Measurements from ENCODE around the gene C1QTNF5. TPM values are rescaled to one million over a fixed set of nuclear protein-coding genes. Genes with fewer than 3 reads are reported as not detected.

C1QTNF5 gene
- total and polyA plus RNA-seq, 2 experiments from 2014 or later = 13.7 to 18.0 TPM

GRCh38 chr11:119345685-119346084, 5.0 kb upstream of the C1QTNF5 start:
- Histone ChIP-seq H3K4me2 (no peak overlapping the region), H4K20me1 (ENCODE audit: insufficient read depth, poor library complexity, severe bottlenecking) (no peaks in the 10 kb centered on the region), H3K79me2 (no peaks in the 10 kb centered on the region), H2AFZ (no peak overlapping the region), H3K9me2 (replicated peaks; ENCODE audit: insufficient read depth) (no peaks in the 10 kb centered on the region), H3K9me3 (ENCODE audit: low read depth) (no peaks in the 10 kb centered on the region), H3K27ac (no peak overlapping the region), H3K27me3 (peaks cover 21% of the 10 kb centered on the region), H3K36me3 (replicated peaks; ENCODE audit: insufficient read depth, low read depth) (no peaks in the 10 kb centered on the region), H3K4me3 (no peak overlapping the region), H3K4me1 (ENCODE audit: insufficient read depth) (no peaks in the 10 kb centered on the region)
- TF ChIP-seq EZH2 (IDR thresholded peaks at IDR 0.05; ENCODE audit: borderline replicate concordance) = no peak
- 82% methylated on average over 12 of the region's 12 CpGs for WGBS (ENCODE audit: low lambda C conversion rate, missing lambda C conversion rate)
- DNase-seq (ENCODE audit: low spot score) = no peak

- Histone ChIP-seq H3K36me3 (replicated peaks; ENCODE audit: insufficient read depth, low read depth) (no peaks in the 10 kb centered on the region), H3K4me3 (no peak overlapping the region), H3K9me2 (replicated peaks; ENCODE audit: insufficient read depth) (no peaks in the 10 kb centered on the region), H4K20me1 (ENCODE audit: insufficient read depth, poor library complexity, severe bottlenecking) (no peaks in the 10 kb centered on the region), H2AFZ (no peak overlapping the region), H3K4me1 (ENCODE audit: insufficient read depth) (peaks cover 11% of the 10 kb centered on the region), H3K79me2 (no peaks in the 10 kb centered on the region), H3K27me3 (peaks cover 24% of the 10 kb centered on the region), H3K27ac (no peak overlapping the region), H3K4me2 (no peak overlapping the region), H3K9me3 (ENCODE audit: low read depth) (no peaks in the 10 kb centered on the region)
- WGBS (ENCODE audit: low lambda C conversion rate, missing lambda C conversion rate) = 93% methylated on average over 14 of the region's 14 CpGs
- no peak for TF ChIP-seq EZH2phosphoT487 (IDR thresholded peaks at IDR 0.05; ENCODE audit: low read depth, severe bottlenecking, unreplicated experiment)
- no peak for TF ChIP-seq EZH2 (IDR thresholded peaks at IDR 0.05; ENCODE audit: borderline replicate concordance)
- TF ChIP-seq CTCF (IDR thresholded peaks at IDR 0.05; ENCODE audit: poor library complexity) = no peak
- DNase-seq (ENCODE audit: low spot score) = no peak
Observed at GRCh38 chr11:119344291-119345010, 3.8 kb upstream of the C1QTNF5 start.

DNA sequence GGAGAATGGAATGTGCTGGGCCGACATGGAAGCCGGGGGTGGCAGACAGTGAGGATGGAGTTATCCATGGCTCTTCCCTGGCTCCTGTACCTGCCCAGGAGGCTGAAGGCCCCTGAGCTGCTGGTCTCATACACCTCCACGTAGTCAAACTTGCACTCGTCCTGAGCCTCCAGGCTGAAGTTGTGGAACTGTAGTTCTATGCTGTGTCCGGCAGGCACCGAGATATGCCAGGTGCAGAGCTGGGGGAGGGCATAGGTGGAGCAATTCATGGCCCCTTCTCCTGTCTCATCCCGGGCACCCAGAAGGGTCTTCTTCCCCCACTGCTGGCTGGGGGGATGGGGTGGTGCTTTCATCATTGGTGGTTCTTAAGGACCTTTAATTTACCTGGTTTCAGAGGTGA, 3.0 kb upstream of the C1QTNF5 start:
- no peak overlapping the region for H3K4me3 ChIP-seq
- no peaks in the 10 kb centered on the region for H3K79me2 ChIP-seq
- peaks cover 29% of the 10 kb centered on the region for H3K27me3 ChIP-seq
- H3K9me3 ChIP-seq (ENCODE audit: low read depth) = no peaks in the 10 kb centered on the region
- no peak for DNase-seq (ENCODE audit: low spot score)
- peaks cover 13% of the 10 kb centered on the region for H3K4me1 ChIP-seq (ENCODE audit: insufficient read depth)
- 89% methylated on average over 7 of the region's 7 CpGs for WGBS (ENCODE audit: low lambda C conversion rate, missing lambda C conversion rate)
- H4K20me1 ChIP-seq (ENCODE audit: insufficient read depth, poor library complexity, severe bottlenecking) = no peaks in the 10 kb centered on the region
- H3K9me2 ChIP-seq (replicated peaks; ENCODE audit: insufficient read depth) = no peaks in the 10 kb centered on the region
- no peak overlapping the region for H3K4me2 ChIP-seq
- no peak overlapping the region for H3K27ac ChIP-seq
- no peak overlapping the region for H2AFZ ChIP-seq
- H3K36me3 ChIP-seq (replicated peaks; ENCODE audit: insufficient read depth, low read depth) = no peaks in the 10 kb centered on the region
- TF ChIP-seq EZH2phosphoT487 (IDR thresholded peaks at IDR 0.05; ENCODE audit: low read depth, severe bottlenecking, unreplicated experiment) (no peak), CTCF (IDR thresholded peaks at IDR 0.05; ENCODE audit: poor library complexity) (no peak), EZH2 (IDR thresholded peaks at IDR 0.05; ENCODE audit: borderline replicate concordance) (no peak)

DNA sequence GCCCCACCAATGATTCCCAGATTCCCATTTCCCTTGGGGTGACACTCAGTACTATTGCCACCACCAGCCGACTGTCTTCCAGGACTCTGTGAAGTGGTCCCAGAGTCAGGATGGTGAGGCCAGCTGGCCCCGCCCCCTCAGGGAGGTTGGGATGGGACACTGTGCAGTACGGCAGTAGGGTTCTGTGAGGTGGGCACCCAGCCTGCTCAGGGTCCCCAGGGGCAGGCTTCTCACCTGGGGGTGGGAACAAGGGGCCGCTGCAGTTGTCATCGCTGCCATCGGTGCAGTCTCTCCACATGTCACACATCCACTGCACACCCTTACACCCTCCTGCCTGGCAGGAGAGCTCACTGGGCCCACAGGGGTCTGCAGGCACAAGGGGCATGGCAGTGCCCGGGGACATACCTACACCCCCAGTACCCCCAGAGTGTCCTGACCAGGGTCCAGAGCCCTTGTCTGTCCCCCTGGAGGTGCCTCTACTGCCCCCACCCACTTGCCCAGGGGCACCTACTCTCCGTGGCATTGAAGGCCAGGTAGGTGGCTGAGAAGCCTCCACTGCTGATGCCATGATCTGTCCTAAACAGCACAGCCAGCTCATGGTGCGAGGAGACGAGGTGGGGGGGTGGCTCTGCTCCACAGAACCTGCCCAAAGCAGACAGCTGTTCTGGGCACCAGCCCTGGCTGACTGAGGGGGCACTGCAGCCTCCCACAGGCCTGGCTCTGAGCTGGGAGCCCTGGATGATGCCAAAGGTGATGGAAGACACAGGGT, 1.9 kb upstream of the C1QTNF5 start:
- Histone ChIP-seq H3K36me3 (replicated peaks; ENCODE audit: insufficient read depth, low read depth) (no peaks in the 10 kb centered on the region), H3K9me2 (replicated peaks; ENCODE audit: insufficient read depth) (no peaks in the 10 kb centered on the region), H3K79me2 (no peaks in the 10 kb centered on the region), H3K4me3 (no peak overlapping the region), H3K9me3 (ENCODE audit: low read depth) (no peaks in the 10 kb centered on the region), H2AFZ (no peak overlapping the region), H3K27me3 (peaks cover 29% of the 10 kb centered on the region), H3K4me1 (ENCODE audit: insufficient read depth) (peaks cover 17% of the 10 kb centered on the region), H4K20me1 (ENCODE audit: insufficient read depth, poor library complexity, severe bottlenecking) (no peaks in the 10 kb centered on the region), H3K4me2 (no peak overlapping the region), H3K27ac (no peak overlapping the region)
- TF ChIP-seq CTCF (IDR thresholded peaks at IDR 0.05; ENCODE audit: poor library complexity) (no peak), EZH2 (IDR thresholded peaks at IDR 0.05; ENCODE audit: borderline replicate concordance) (no peak), EZH2phosphoT487 (IDR thresholded peaks at IDR 0.05; ENCODE audit: low read depth, severe bottlenecking, unreplicated experiment) (no peak)
- no peak for DNase-seq (ENCODE audit: low spot score)
- 84% methylated on average over 9 of the region's 10 CpGs for WGBS (ENCODE audit: low lambda C conversion rate, missing lambda C conversion rate)

Data from hepatocyte (in vitro differentiated cells).